Neuronal stem cell (in vitro differentiated cells): ENCODE data around the gene TMEM59L.

Experiments
- DNase-seq: peaks from one replicate; pipeline ENCODE4 v3.0.0-alpha.2; 2013; ENCODE audit warnings: low spot score
- H2AFZ ChIP-seq: one replicate; pipeline ENCODE4 v1.6.1; 2013; ENCODE audit warnings: mild to moderate bottlenecking, low read length, inconsistent platforms
- H2AK5ac ChIP-seq: 2 replicates; pipeline ENCODE4 v1.6.1; 2013; ENCODE audit warnings: low read depth, mild to moderate bottlenecking, inconsistent platforms, low read length, moderate library complexity, mixed read lengths
- H2BK120ac ChIP-seq: 2 replicates; pipeline ENCODE4 v1.6.1; 2013; ENCODE audit warnings: low read depth, mild to moderate bottlenecking, inconsistent platforms, low read length, moderate library complexity, mixed read lengths
- H2BK12ac ChIP-seq: one replicate; pipeline ENCODE4 v1.6.1; 2013; ENCODE audit warnings: low read length, inconsistent platforms
- H2BK15ac ChIP-seq: 2 replicates; pipeline ENCODE4 v1.6.1; 2013; ENCODE audit warnings: mild to moderate bottlenecking, low read length, inconsistent platforms, mixed read lengths
- H2BK5ac ChIP-seq: one replicate; pipeline ENCODE4 v1.6.1; 2013; ENCODE audit warnings: inconsistent platforms, mild to moderate bottlenecking, low read length, moderate library complexity
- H3K14ac ChIP-seq: one replicate; pipeline ENCODE4 v1.6.1; 2013; ENCODE audit warnings: low read length, inconsistent platforms
- H3K18ac ChIP-seq: 2 replicates; pipeline ENCODE4 v1.6.1; 2013; ENCODE audit warnings: low read length, inconsistent platforms
- H3K23ac ChIP-seq: 2 replicates; pipeline ENCODE4 v1.6.1; 2013; ENCODE audit warnings: low read depth, mild to moderate bottlenecking, mixed read lengths, low read length, inconsistent platforms; ENCODE audit not compliant: poor library complexity
- H3K27ac ChIP-seq: replicated peaks from 3 replicates; pipeline ENCODE4 v1.5.1; 2013; ENCODE audit warnings: low read length, inconsistent platforms
- H3K27me3 ChIP-seq, 3 experiments: 2 replicates each; pipeline ENCODE4 v1.6.1; 2013; ENCODE audit warnings: low read length in 3 of 3, mild to moderate bottlenecking in 2 of 3, inconsistent platforms in 1 of 3, low read depth in 1 of 3, mixed read lengths in 1 of 3, moderate library complexity in 1 of 3; ENCODE audit not compliant: control insufficient read depth in 3 of 3, insufficient read depth in 3 of 3
- H3K36me3 ChIP-seq, 2 donors: replicated peaks in 1 of 2; 2 replicates each; pipeline ENCODE4 v1.6.1; 2013; ENCODE audit warnings: low read length in 2 of 2; ENCODE audit not compliant: control insufficient read depth in 2 of 2, insufficient read depth in 2 of 2
- H3K4ac ChIP-seq: 2 replicates; pipeline ENCODE4 v1.6.1; 2013; ENCODE audit warnings: inconsistent platforms, mild to moderate bottlenecking, low read length, moderate library complexity
- H3K4me1 ChIP-seq, 2 donors: 1 replicate in 1 of 2; 2 replicates in 1 of 2; pipeline ENCODE4 v1.6.1; 2013; ENCODE audit warnings: low read length in 2 of 2, low read depth in 1 of 2; ENCODE audit not compliant: control insufficient read depth in 2 of 2, insufficient read depth in 1 of 2
- H3K4me2 ChIP-seq: one replicate; pipeline ENCODE4 v1.6.1; 2013; ENCODE audit warnings: mild to moderate bottlenecking, low read length, inconsistent platforms; ENCODE audit not compliant: insufficient read depth, poor library complexity, severe bottlenecking
- H3K4me3 ChIP-seq, 2 donors: 2 replicates each; pipeline ENCODE4 v1.5.1; 2013; ENCODE audit warnings: low read length in 2 of 2, mild to moderate bottlenecking in 2 of 2, inconsistent platforms in 1 of 2, moderate library complexity in 1 of 2
- H3K79me1 ChIP-seq: one replicate; pipeline ENCODE4 v1.6.1; 2013; ENCODE audit warnings: low read depth, mild to moderate bottlenecking, inconsistent platforms, low read length, moderate library complexity
- H3K9ac ChIP-seq: one replicate; pipeline ENCODE4 v1.6.1; 2013; ENCODE audit warnings: mild to moderate bottlenecking, low read depth, low read length, inconsistent platforms; ENCODE audit not compliant: poor library complexity
- H3K9me3 ChIP-seq, 2 donors: replicated peaks in 1 of 2; 2 replicates each; pipeline versions ENCODE3 to v1.6.1; 2013; ENCODE audit warnings: low read length in 2 of 2, mild to moderate bottlenecking in 2 of 2, inconsistent platforms in 1 of 2, low read depth in 1 of 2, mixed read lengths in 1 of 2, moderate library complexity in 1 of 2; ENCODE audit not compliant: control insufficient read depth in 2 of 2, insufficient read depth in 1 of 2
- H4K8ac ChIP-seq: one replicate; pipeline ENCODE4 v1.6.1; 2013; ENCODE audit warnings: low read depth, mild to moderate bottlenecking, inconsistent platforms, low read length, moderate library complexity
- H4K91ac ChIP-seq: one replicate; pipeline ENCODE4 v1.6.1; 2013; ENCODE audit warnings: low read length, low read depth, mild to moderate bottlenecking, inconsistent platforms; ENCODE audit not compliant: poor library complexity
- WGBS, 2 donors: extraction: QIAGEN DNeasy Blood & Tissue Kit; methylation state at CpG; one replicate each; pipeline ENCODE4 v1.1.7; 2013; ENCODE audit warnings: missing lambda C conversion rate in 2 of 2, mixed read lengths in 1 of 2; ENCODE audit not compliant: insufficient read length in 2 of 2, insufficient replicate concordance in 1 of 2; ENCODE audit errors: extremely low coverage in 2 of 2; 5-methylcytosine and 5-hydroxymethylcytosine counted together

TMEM59L gene

DNA sequence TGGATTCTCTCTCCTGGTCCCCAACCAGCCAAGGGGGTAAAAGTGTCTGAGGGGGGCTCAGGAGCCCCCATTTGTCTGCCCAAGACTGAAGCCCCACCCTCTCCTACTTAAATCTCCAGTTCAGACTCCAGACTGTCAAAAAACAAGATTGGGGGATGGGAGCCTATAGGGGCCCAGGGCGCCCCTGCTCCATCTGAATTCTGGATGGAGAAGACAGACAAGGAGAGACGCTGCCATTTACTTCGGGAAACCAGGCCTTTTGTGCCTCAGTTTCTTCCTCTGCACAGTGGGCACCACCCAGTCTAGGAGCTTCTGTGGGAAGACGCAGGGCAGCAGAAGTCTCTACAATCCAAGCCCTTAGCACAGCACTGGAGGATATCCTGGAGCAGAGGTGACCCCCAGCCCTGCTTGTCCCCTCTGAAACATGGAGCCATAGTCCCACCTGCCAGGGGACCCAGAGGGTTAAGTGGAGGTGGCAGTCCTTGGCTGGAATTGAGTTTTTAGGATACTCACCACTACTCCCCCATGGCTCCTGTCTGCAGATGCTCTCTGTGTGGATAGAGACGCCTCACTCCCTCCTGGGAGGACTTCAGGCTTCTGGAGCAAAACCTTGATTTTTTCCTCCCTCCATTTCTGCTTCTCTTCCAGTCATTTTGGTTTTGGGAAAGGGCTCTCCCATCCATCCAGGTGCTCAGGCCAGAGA lies 4.4 kb upstream of the TMEM59L start:
- Histone ChIP-seq H3K9ac (no peak overlapping the region), H2BK12ac (no peak overlapping the region), H3K27me3 (peaks cover 70 to 98% (median 93%) of the 10 kb centered on the region in 3 experiments), H3K4me2 (no peak overlapping the region), H3K79me1 (no peaks in the 10 kb centered on the region), H3K23ac (peak overlapping the region; percentile 69), H3K4me1 (peaks cover 31 to 46% of the 10 kb centered on the region in 2 donors), H2BK15ac (peak overlapping the region; percentile 54), H4K8ac (no peak overlapping the region), H3K4ac (no peak overlapping the region), H3K36me3 (no peaks in the 10 kb centered on the region), H2AK5ac (peak overlapping the region; percentile 79), H2BK120ac (no peak overlapping the region), H3K4me3 (no peak overlapping the region), H3K18ac (no peak overlapping the region), H3K27ac (no peak overlapping the region), H3K14ac (no peak overlapping the region), H2AFZ (no peak overlapping the region), H4K91ac (no peak overlapping the region), H3K9me3 (no peaks in the 10 kb centered on the region), H2BK5ac (no peak overlapping the region)
- no CpG with 5 or more reads among the region's 5 CpGs for WGBS, 2 donors
- no peak for DNase-seq

GRCh38 chr19:18608805-18609716 lies 3.6 kb upstream of the TMEM59L start:
- peaks cover 73 to 98% (median 94%) of the 10 kb centered on the region in 3 experiments for H3K27me3 ChIP-seq
- no CpG with 5 or more reads among the region's 9 CpGs for WGBS, 2 donors
- no peak overlapping the region for H3K23ac ChIP-seq

DNA sequence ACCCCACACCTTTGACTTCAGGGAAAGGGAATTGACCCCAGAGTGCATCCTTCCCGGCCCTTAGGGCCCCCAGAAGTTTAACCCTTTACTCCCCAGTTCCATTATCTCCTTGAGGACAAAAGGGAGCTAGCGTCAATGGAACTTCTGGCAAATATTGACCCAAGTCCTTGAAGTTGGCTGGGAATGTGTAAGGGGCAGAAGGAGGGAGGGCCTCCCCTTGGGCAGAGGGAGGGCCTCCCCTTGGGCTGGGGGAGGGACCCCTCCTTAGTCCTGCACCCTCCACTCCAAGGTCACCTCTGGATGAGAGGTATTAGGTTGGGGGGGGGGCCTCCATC lies 3.0 kb upstream of the TMEM59L start:
- H2BK120ac ChIP-seq = no peak overlapping the region
- no peak overlapping the region for H3K4ac ChIP-seq
- H3K27ac ChIP-seq = no peak overlapping the region
- no peak overlapping the region for H3K23ac ChIP-seq
- H4K8ac ChIP-seq = no peak overlapping the region
- peak overlapping the region; percentile 71 for H2BK5ac ChIP-seq
- no peaks in the 10 kb centered on the region for H3K9me3 ChIP-seq
- H2AK5ac ChIP-seq = peak overlapping the region; percentile 96
- no peak overlapping the region for H3K9ac ChIP-seq
- DNase-seq = no peak
- H3K27me3 ChIP-seq = peaks cover 71 to 98% (median 94%) of the 10 kb centered on the region in 3 experiments
- no peak overlapping the region for H3K4me2 ChIP-seq
- H2BK12ac ChIP-seq = no peak overlapping the region
- H3K4me1 ChIP-seq = peaks cover 24 to 39% of the 10 kb centered on the region in 2 donors
- no peak overlapping the region for H2AFZ ChIP-seq
- no peak overlapping the region for H3K4me3 ChIP-seq
- H2BK15ac ChIP-seq = no peak overlapping the region
- H3K18ac ChIP-seq = peak overlapping the region; percentile 64
- no CpG with 5 or more reads among the region's 2 CpGs for WGBS, 2 donors
- no peak overlapping the region for H4K91ac ChIP-seq
- no peak overlapping the region for H3K14ac ChIP-seq
- H3K36me3 ChIP-seq = no peaks in the 10 kb centered on the region
- no peaks in the 10 kb centered on the region for H3K79me1 ChIP-seq

More at GRCh38 chr19:18608805-18609716, 3.6 kb upstream of the TMEM59L start:
- Histone ChIP-seq H4K8ac (no peak overlapping the region), H2BK120ac (no peak overlapping the region), H2BK5ac (no peak overlapping the region), H3K9me3 (no peaks in the 10 kb centered on the region), H4K91ac (no peak overlapping the region), H2AFZ (no peak overlapping the region), H3K36me3 (no peaks in the 10 kb centered on the region), H3K14ac (no peak overlapping the region), H2BK15ac (no peak overlapping the region), H3K18ac (peak overlapping the region; percentile 32), H2AK5ac (peak overlapping the region; percentile 79), H2BK12ac (no peak overlapping the region), H3K4me1 (peaks cover 28 to 45% of the 10 kb centered on the region in 2 donors), H3K4ac (no peak overlapping the region), H3K9ac (no peak overlapping the region), H3K79me1 (no peaks in the 10 kb centered on the region), H3K4me3 (no peak overlapping the region), H3K4me2 (no peak overlapping the region), H3K27ac (no peak overlapping the region)
- no peak for DNase-seq

DNA sequence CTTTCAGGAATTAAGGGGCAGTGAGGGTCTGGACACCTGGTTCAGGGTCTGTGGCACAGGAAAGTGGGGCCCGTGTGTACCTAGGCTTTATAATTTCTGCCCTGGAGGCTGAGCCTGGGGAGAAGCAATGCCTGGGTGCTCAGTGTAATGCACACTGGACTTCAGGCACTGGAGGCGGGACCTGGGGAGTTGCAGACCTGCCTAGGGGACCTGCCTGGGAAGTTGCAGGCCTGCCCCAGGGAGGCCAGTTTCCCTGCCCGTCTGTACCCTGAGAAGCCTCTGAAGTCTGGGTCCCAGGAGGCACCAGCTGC lies 2.5 kb upstream of the TMEM59L start:
- H3K4me2 ChIP-seq = no peak overlapping the region
- H2BK15ac ChIP-seq = no peak overlapping the region
- no peak overlapping the region for H3K14ac ChIP-seq
- no CpG with 5 or more reads among the region's 3 CpGs for WGBS, 2 donors
- H3K18ac ChIP-seq = peak overlapping the region; percentile 97
- H4K8ac ChIP-seq = no peak overlapping the region
- peaks cover 24 to 38% of the 10 kb centered on the region in 2 donors for H3K4me1 ChIP-seq
- H3K4ac ChIP-seq = no peak overlapping the region
- H3K36me3 ChIP-seq = no peaks in the 10 kb centered on the region
- H2BK120ac ChIP-seq = no peak overlapping the region
- H3K9me3 ChIP-seq = no peaks in the 10 kb centered on the region
- H3K23ac ChIP-seq = no peak overlapping the region
- peaks cover 69 to 97% (median 90%) of the 10 kb centered on the region in 3 experiments for H3K27me3 ChIP-seq
- H3K79me1 ChIP-seq = no peaks in the 10 kb centered on the region
- peak overlapping the region; percentile 77 for H3K9ac ChIP-seq
- no peak for DNase-seq
- H2BK5ac ChIP-seq = peak overlapping the region; percentile 71
- no peak overlapping the region for H4K91ac ChIP-seq
- H2BK12ac ChIP-seq = peak overlapping the region; percentile 84
- H2AK5ac ChIP-seq = peak overlapping the region; percentile 96
- no peak overlapping the region for H2AFZ ChIP-seq
- H3K4me3 ChIP-seq = no peak overlapping the region
- H3K27ac ChIP-seq = no peak overlapping the region
